ENCODE results near the gene KLRD1.
"Not testable (repeated sequence)": the region's sequence is repeated elsewhere in the genome, so short reads cannot be mapped to it uniquely, and the experiment has no call there.

KLRD1 gene

GRCh38 chr12:10338470-10338869 lies 30.8 kb downstream of the KLRD1 start:
- DNase-seq (ENCODE audit: low read depth), result not testable (repeated sequence)

- DNase-seq (ENCODE audit: low read depth), result peak; percentile 3
Observed at GRCh38 chr12:10339053-10339840, 31.6 kb downstream of the KLRD1 start.

- DNase-seq (ENCODE audit: low read depth), result not testable (repeated sequence)
Observed at GRCh38 chr12:10340946-10341345, 33.3 kb downstream of the KLRD1 start.

GRCh38 chr12:10341892-10342509 lies 34.3 kb downstream of the KLRD1 start:
- no peak for DNase-seq (ENCODE audit: low read depth)

GRCh38 chr12:10351457-10351856 lies 43.8 kb downstream of the KLRD1 start:
- DNase-seq (ENCODE audit: low read depth), result not testable (repeated sequence)

- no peak for DNase-seq (ENCODE audit: low read depth)
Observed at GRCh38 chr12:10354071-10354470, 46.4 kb downstream of the KLRD1 start.

GRCh38 chr12:10354502-10354901 lies 46.8 kb downstream of the KLRD1 start:
- no peak for DNase-seq (ENCODE audit: low read depth)

- no peak for DNase-seq (ENCODE audit: low read depth)
Observed at GRCh38 chr12:10358131-10358530, 50.5 kb downstream of the KLRD1 start.

- DNase-seq (ENCODE audit: low read depth), result no peak
Observed at GRCh38 chr12:10358969-10359368, 51.3 kb downstream of the KLRD1 start.

- DNase-seq (ENCODE audit: low read depth), result no peak
Observed at GRCh38 chr12:10361084-10361483, 53.4 kb downstream of the KLRD1 start.

GRCh38 chr12:10361622-10362021 lies 54.0 kb downstream of the KLRD1 start:
- no peak for DNase-seq (ENCODE audit: low read depth)

- DNase-seq (ENCODE audit: low read depth), result no peak
Observed at GRCh38 chr12:10362325-10362724, 54.7 kb downstream of the KLRD1 start.

- DNase-seq (ENCODE audit: low read depth), result no peak
Observed at GRCh38 chr12:10362828-10363657, 55.4 kb downstream of the KLRD1 start.

GRCh38 chr12:10363658-10363913 lies 55.9 kb downstream of the KLRD1 start:
- no peak for DNase-seq (ENCODE audit: low read depth)

- DNase-seq (ENCODE audit: low read depth), result no peak
Observed at GRCh38 chr12:10363914-10364814, 56.5 kb downstream of the KLRD1 start.

GRCh38 chr12:10364815-10365622 lies 57.3 kb downstream of the KLRD1 start:
- peak; percentile 59 for DNase-seq (ENCODE audit: low read depth)

GRCh38 chr12:10365696-10366405 lies 58.2 kb downstream of the KLRD1 start:
- DNase-seq (ENCODE audit: low read depth), result no peak

- no peak for DNase-seq (ENCODE audit: low read depth)
Observed at GRCh38 chr12:10366875-10367274, 59.2 kb downstream of the KLRD1 start.

GRCh38 chr12:10367714-10368113 lies 60.0 kb downstream of the KLRD1 start:
- DNase-seq (ENCODE audit: low read depth), result not testable (repeated sequence)

All from HS-5 (cell line).